Peyer's patch (tissue), 4 donors: ENCODE results near the gene S100A11. TPM values are rescaled to one million over a fixed set of nuclear protein-coding genes. Genes with fewer than 3 reads are reported as not detected.

Experiments
- DNase-seq, 3 donors: peaks; one replicate each; pipeline ENCODE4 v3.0.0-alpha.2; 2017 to 2019
- H3K27ac ChIP-seq, 4 donors: fragments of 200-600 bp; sonication (generic); one replicate each; pipeline ENCODE4 v1.5.1; 2016 to 2019
- H3K27me3 ChIP-seq, 2 donors: fragments of 200-600 bp; sonication (generic); one replicate each; pipeline ENCODE4 v1.5.1; 2019
- H3K36me3 ChIP-seq, 3 donors: fragments of 200-600 bp; sonication (generic); one replicate each; pipeline ENCODE4 v1.5.1; 2016 to 2019
- H3K4me1 ChIP-seq, 4 donors: fragments of 200-600 bp; sonication (generic); one replicate each; pipeline ENCODE4 v1.5.1; 2016 to 2019
- H3K4me3 ChIP-seq, 4 donors: fragments of 200-600 bp; sonication (generic); 1 replicate in 3 of 4; 2 replicates in 1 of 4; pipeline ENCODE4 v1.5.1; 2016 to 2019; ENCODE audit warnings: mild to moderate bottlenecking in 1 of 4
- H3K9me3 ChIP-seq, 4 donors: fragments of 200-600 bp; sonication (generic); one replicate each; pipeline ENCODE4 v1.5.1; 2016 to 2019; ENCODE audit warnings: mild to moderate bottlenecking in 1 of 4
- CTCF ChIP-seq, 6 experiments: fragments of 450-650 bp in 4 of 6; fragments of 200-600 bp in 2 of 6; sonication (generic) in 1 of 6; IDR thresholded peaks; one replicate each; pipeline ENCODE4 v1.5.1; 2017 to 2019; ENCODE audit warnings: antibody characterized with exemption in 6 of 6, mild to moderate bottlenecking in 3 of 6, moderate library complexity in 1 of 6
- POLR2A ChIP-seq, 2 donors: fragments of 450-650 bp; IDR thresholded peaks; one replicate each; pipeline ENCODE4 v1.5.1; 2017; ENCODE audit warnings: antibody characterized with exemption in 2 of 2, mild to moderate bottlenecking in 2 of 2, moderate library complexity in 2 of 2
- total RNA-seq, 4 donors: library from RNA; depleted of rRNA; stranded (reverse); fragments of >200 nt; gene quantifications; one replicate each; pipeline ENCODE4 v1.1.0, GENCODE V29; 2016

S100A11 gene
- total RNA-seq, 4 donors from 2014 or later = 33.3 to 75.1 (median 72.0) TPM

- Histone ChIP-seq H3K27me3 (no peaks in the 10 kb centered on the region), H3K4me1 (no peaks in the 10 kb centered on the region), H3K27ac (no peak overlapping the region), H3K9me3 (no peaks in the 10 kb centered on the region), H3K4me3 (no peak overlapping the region), H3K36me3 (no peaks in the 10 kb centered on the region)
- TF ChIP-seq CTCF (IDR thresholded peaks at IDR 0.05) = no peak
- TF ChIP-seq POLR2A (IDR thresholded peaks at IDR 0.05) = no peak
- no peak for DNase-seq
Measured at GRCh38 chr1:152021569-152021968, 15.2 kb downstream of the S100A11 start.

- TF ChIP-seq POLR2A (IDR thresholded peaks at IDR 0.05) (no peak), CTCF (IDR thresholded peaks at IDR 0.05) (no peak)
- Histone ChIP-seq H3K36me3 (no peaks in the 10 kb centered on the region), H3K9me3 (no peaks in the 10 kb centered on the region), H3K27me3 (no peaks in the 10 kb centered on the region), H3K27ac (no peak overlapping the region), H3K4me1 (no peaks in the 10 kb centered on the region), H3K4me3 (no peak overlapping the region)
- no peak for DNase-seq
Measured at GRCh38 chr1:152020849-152021248, 16.0 kb downstream of the S100A11 start.

GRCh38 chr1:152018537-152018936 is 18.3 kb downstream of the S100A11 start:
- no peak for TF ChIP-seq POLR2A (IDR thresholded peaks at IDR 0.05)
- TF ChIP-seq CTCF (IDR thresholded peaks at IDR 0.05) = no peak
- H3K9me3 ChIP-seq = no peaks in the 10 kb centered on the region
- no peaks in the 10 kb centered on the region for H3K27me3 ChIP-seq
- H3K36me3 ChIP-seq = no peaks in the 10 kb centered on the region
- no peak for DNase-seq
- no peaks in the 10 kb centered on the region for H3K4me1 ChIP-seq
- H3K27ac ChIP-seq = no peak overlapping the region
- no peak overlapping the region for H3K4me3 ChIP-seq

GRCh38 chr1:152015766-152016165 is 21.0 kb downstream of the S100A11 start:
- DNase-seq = no peak
- TF ChIP-seq POLR2A (IDR thresholded peaks at IDR 0.05) = no peak
- no peak for TF ChIP-seq CTCF (IDR thresholded peaks at IDR 0.05)
- no peak overlapping the region for H3K4me3 ChIP-seq
- H3K4me1 ChIP-seq = no peaks in the 10 kb centered on the region
- H3K27me3 ChIP-seq = no peaks in the 10 kb centered on the region
- no peaks in the 10 kb centered on the region for H3K9me3 ChIP-seq
- no peaks in the 10 kb centered on the region for H3K36me3 ChIP-seq
- no peak overlapping the region for H3K27ac ChIP-seq

GRCh38 chr1:152014943-152015342 is 21.9 kb downstream of the S100A11 start:
- no peaks in the 10 kb centered on the region for H3K27me3 ChIP-seq
- H3K27ac ChIP-seq = no peak overlapping the region
- no peaks in the 10 kb centered on the region for H3K4me1 ChIP-seq
- H3K4me3 ChIP-seq = no peak overlapping the region
- TF ChIP-seq POLR2A (IDR thresholded peaks at IDR 0.05) = no peak
- H3K36me3 ChIP-seq = no peaks in the 10 kb centered on the region
- no peaks in the 10 kb centered on the region for H3K9me3 ChIP-seq
- no peak for DNase-seq

- Histone ChIP-seq H3K4me1 (no peaks in the 10 kb centered on the region), H3K9me3 (no peaks in the 10 kb centered on the region), H3K27ac (no peak overlapping the region), H3K27me3 (no peaks in the 10 kb centered on the region), H3K4me3 (no peak overlapping the region), H3K36me3 (no peaks in the 10 kb centered on the region)
- peak in 2 of 3 donors; percentile 57 to 77 for DNase-seq
- TF ChIP-seq POLR2A (IDR thresholded peaks at IDR 0.05) = no peak
- TF ChIP-seq CTCF (IDR thresholded peaks at IDR 0.05) = peak in 4 of 6 experiments; percentile 32 to 53 (median 50)
Measured at GRCh38 chr1:152013664-152014237, 23.1 kb downstream of the S100A11 start.
